Stimulated activated CD8-positive, alpha-beta memory T cell treated with anti-CD3 and anti-CD28 coated beads, Interleukin-2, amount 100 ng/mL, for 48 hours (primary cell): ENCODE data around the gene KRT74.
"Not testable (repeated sequence)": the region's sequence is repeated elsewhere in the genome, so short reads cannot be mapped to it uniquely, and the experiment has no call there.

ENCODE experiments used
- DNase-seq, 2 donors: peaks; one replicate each; pipeline ENCODE4 v3.0.0-alpha.2; 2020; ENCODE audit warnings: low read depth in 2 of 2

KRT74 gene

GRCh38 chr12:52602552-52602951, 28.9 kb upstream of the KRT74 start:
- DNase-seq, result no peak

GRCh38 chr12:52601671-52602070, 28.0 kb upstream of the KRT74 start:
- no peak for DNase-seq

GRCh38 chr12:52600941-52601481, 27.4 kb upstream of the KRT74 start, which contains the start of gene KRT72:
Gene KRT72, minus strand, starts transcription at chr12:52601463. Its CDS starts 11 bp downstream, at chr12:52601452.
- DNase-seq, result no peak

GRCh38 chr12:52600475-52600874, 26.8 kb upstream of the KRT74 start:
- no peak for DNase-seq

- no peak for DNase-seq
Measured at GRCh38 chr12:52600071-52600470, 26.4 kb upstream of the KRT74 start.

GRCh38 chr12:52598966-52599365, 25.3 kb upstream of the KRT74 start:
- DNase-seq, result no peak

- DNase-seq, result not testable (repeated sequence)
Measured at GRCh38 chr12:52594237-52594636, 20.6 kb upstream of the KRT74 start.

- no peak for DNase-seq
Measured at GRCh38 chr12:52591521-52591920, 17.9 kb upstream of the KRT74 start.

- no peak for DNase-seq
Measured at GRCh38 chr12:52590021-52590420, 16.4 kb upstream of the KRT74 start.

- DNase-seq, result no peak
Measured at GRCh38 chr12:52587563-52587962, 13.9 kb upstream of the KRT74 start.

GRCh38 chr12:52585946-52586345, 12.3 kb upstream of the KRT74 start:
- peak in 1 of 2 donors; percentile 4 for DNase-seq

- DNase-seq, result no peak
Measured at GRCh38 chr12:52585066-52585465, 11.4 kb upstream of the KRT74 start.

GRCh38 chr12:52584156-52584682, 10.6 kb upstream of the KRT74 start:
- no peak for DNase-seq

GRCh38 chr12:52582971-52583456, 9.4 kb upstream of the KRT74 start:
- DNase-seq, result peak; percentile 23 to 37

- DNase-seq, result no peak
Measured at GRCh38 chr12:52582486-52582885, 8.8 kb upstream of the KRT74 start.

- no peak for DNase-seq
Measured at GRCh38 chr12:52581481-52581880, 7.8 kb upstream of the KRT74 start.

- no peak for DNase-seq
Measured at GRCh38 chr12:52581066-52581465, 7.4 kb upstream of the KRT74 start.

- no peak for DNase-seq
Measured at GRCh38 chr12:52580496-52580895, 6.9 kb upstream of the KRT74 start.

- DNase-seq, result no peak
Measured at GRCh38 chr12:52579468-52580465, 6.1 kb upstream of the KRT74 start.

GRCh38 chr12:52578469-52578868, 4.8 kb upstream of the KRT74 start:
- DNase-seq, result no peak

GRCh38 chr12:52577316-52577715, 3.7 kb upstream of the KRT74 start:
- no peak for DNase-seq

- DNase-seq, result no peak
Measured at GRCh38 chr12:52575948-52576347, 2.3 kb upstream of the KRT74 start.

- no peak for DNase-seq
Measured at GRCh38 chr12:52575256-52575655, 1.6 kb upstream of the KRT74 start.
